GM21367 (cell line): Measurements from ENCODE around the gene RNF157.
"Not testable (repeated sequence)": the region's sequence is repeated elsewhere in the genome, so short reads cannot be mapped to it uniquely, and the experiment has no call there.

Experiments
- ATAC-seq: cut with Tn5 transposase; IDR thresholded peaks from one replicate; pipeline ENCODE4 v1.9.1; 2021; ENCODE audit not compliant: unreplicated experiment

RNF157 gene

GRCh38 chr17:76235883-76236282 is 4.4 kb downstream of the RNF157 start:
- no peak for ATAC-seq

GRCh38 chr17:76234354-76234679 is 6.0 kb downstream of the RNF157 start:
- ATAC-seq: no peak

GRCh38 chr17:76233588-76234353 is 6.5 kb downstream of the RNF157 start:
- ATAC-seq: no peak

DNA sequence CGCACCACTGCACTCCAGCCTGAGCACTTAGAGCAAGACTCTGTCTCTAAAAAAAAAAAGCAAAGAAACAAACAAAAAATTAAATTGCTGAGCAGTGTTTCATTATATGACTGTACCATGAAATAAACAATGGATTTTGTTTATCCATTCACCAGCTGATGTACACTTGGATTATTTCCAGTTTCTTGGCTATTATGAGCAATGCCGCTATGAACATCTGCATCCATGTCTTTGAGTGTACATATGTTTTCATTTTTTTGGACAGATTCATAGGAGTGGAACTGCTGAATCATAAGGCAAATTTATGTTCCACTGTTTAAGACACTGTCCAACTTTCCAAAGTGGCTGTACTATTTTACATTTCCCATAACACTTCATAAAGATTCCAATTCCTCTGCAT is 8.0 kb downstream of the RNF157 start:
- no peak for ATAC-seq

DNA sequence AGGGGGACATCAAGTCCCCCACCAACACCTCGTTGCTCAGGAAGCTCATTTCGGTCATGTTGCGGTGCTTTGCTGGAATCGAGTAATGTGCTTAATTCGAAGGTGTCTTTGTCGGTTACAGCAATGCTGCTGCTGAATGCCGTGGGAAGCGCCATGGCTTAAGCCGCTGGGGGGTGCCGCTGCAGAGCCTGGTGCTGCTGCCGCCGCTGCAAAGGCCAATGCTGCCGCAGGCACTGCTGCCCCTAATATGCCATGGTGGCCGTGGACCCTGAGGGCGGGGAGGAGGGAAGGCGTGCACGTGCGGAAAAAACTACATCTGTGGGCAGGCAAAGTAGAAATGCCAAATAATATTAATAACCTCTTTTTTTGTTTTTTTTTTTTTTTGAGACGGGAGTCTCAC is 13.5 kb downstream of the RNF157 start:
- ATAC-seq: not testable (repeated sequence)

GRCh38 chr17:76225373-76226086 is 14.8 kb downstream of the RNF157 start:
- ATAC-seq: not testable (repeated sequence)

- no peak for ATAC-seq
These were observed 16.5 kb downstream of the RNF157 start for GRCh38 chr17:76223802-76224201.

GRCh38 chr17:76219670-76220383 is 20.5 kb downstream of the RNF157 start:
- ATAC-seq: no peak

GRCh38 chr17:76217081-76217480 is 23.2 kb downstream of the RNF157 start:
- no peak for ATAC-seq

DNA sequence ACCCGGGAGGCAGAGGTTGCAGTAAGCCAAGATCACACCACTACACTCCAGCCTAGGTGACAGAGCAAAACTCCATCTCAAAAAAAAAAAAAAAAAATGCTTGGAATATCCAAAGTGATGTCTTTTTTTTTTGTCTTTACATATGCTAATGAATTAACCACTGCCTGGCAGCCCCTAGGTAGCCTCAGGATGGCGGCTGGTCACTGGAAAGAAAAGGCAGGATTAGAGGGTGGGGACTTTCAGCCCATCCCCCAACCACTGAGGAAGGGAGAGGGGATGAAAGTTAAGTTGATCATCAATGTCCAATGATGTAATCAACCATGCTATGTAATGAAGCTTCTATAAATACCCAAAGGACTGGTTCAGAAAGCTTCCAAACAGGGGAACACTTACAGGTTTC is 26.8 kb downstream of the RNF157 start:
- no peak for ATAC-seq

GRCh38 chr17:76208120-76208519 is 32.2 kb downstream of the RNF157 start:
- no peak for ATAC-seq

DNA sequence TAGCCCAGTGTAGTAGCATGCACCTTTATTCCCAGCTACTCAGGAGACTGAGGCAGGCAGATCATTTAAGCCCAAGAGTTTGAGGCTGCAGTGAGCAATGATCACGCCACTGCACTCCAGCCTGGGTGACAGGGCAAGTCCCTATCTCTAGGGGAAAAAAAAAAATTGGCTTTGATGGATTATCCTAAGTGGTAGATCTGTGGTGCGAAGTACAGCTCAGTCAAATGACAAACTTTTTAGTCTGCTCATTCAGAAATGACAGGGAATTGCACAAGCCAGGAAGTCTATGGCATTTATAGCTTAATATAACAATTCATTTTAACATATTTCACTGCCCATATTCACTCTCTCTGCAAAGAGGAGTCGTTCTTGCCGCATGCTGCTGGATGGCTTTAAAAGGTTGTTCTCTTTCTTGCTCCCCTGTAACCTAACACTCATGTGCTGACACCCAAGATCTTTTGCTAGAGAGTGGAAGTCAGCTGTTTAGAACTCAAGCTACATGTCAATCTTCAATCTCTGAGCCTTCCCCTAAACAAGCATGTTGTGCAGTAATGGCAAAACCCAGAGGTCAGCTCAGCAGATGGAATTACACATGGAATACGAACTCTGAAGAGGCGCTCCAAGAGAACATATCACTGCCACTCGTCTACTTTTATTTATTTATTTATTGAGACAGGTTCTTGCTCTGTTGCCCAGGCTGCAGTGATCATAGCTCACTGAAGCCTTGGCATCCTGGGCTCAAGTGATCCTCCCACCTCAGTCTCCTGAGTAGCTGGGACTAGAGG is 32.8 kb downstream of the RNF157 start:
- no peak for ATAC-seq

GRCh38 chr17:76205542-76206144 is 34.6 kb downstream of the RNF157 start:
- not testable (repeated sequence) for ATAC-seq

- ATAC-seq: no peak
These were observed 36.0 kb downstream of the RNF157 start for GRCh38 chr17:76204277-76204676.

DNA sequence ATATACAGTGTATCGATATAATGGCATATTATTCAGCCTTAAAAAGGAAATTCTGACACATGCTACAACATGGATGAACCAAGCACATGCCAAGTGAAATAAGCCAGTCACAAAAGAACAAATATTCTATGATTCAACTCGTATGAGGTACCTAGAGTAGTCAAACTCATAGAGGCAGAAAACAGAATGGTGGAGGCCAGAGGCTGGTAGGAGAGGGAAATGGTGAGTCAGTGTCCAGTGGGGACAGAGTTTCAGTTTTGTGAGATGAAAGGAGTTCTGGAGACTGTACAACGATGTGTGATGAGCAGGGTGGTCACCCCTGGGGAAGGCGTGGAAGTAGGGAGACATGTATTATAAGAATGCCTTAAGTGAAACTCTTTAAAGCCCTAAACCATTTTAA is 39.9 kb downstream of the RNF157 start:
- ATAC-seq: no peak

DNA sequence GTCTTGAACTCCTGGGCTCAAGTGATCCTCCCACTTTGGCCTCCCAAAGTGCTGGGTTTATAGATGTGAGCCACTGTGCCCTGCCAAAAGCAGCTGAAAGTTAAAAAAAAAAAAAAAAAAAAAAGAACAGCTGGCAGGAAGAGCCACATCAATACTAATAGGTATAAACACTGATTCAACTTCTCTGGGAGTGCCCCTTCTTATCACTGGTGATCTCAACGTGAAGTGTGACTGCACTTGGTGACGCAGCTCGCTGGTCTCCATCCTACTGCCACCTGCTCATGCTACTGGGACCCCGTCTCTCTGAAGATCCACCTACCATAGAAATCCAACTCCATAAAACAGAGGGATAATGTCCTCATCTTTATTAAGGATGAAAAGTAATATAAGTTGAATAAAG is 40.8 kb downstream of the RNF157 start:
- no peak for ATAC-seq

- no peak for ATAC-seq
These were observed 41.6 kb downstream of the RNF157 start for GRCh38 chr17:76198702-76199101.

DNA sequence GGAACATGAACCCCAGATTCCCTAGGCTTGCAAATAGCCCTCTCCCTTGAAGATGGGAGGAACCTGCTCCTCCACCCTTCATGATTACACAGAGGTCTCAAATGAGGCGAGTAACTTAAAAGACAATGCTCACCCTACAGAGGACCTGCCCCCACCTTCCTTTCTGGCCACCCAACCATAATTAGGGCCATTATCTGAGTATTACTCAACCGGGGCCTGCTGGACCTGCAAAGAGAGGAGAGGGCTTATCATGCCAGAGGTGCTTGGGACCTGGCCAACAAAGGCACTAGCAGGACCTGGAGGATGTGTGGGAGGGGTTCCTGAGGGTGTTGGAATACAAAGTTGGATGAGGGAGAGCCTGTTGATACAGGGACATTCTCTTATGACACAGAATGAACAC is 42.4 kb downstream of the RNF157 start:
- ATAC-seq: no peak

- no peak for ATAC-seq
These were observed 43.6 kb downstream of the RNF157 start for GRCh38 chr17:76196675-76197074.

GRCh38 chr17:76195281-76196096 is 44.8 kb downstream of the RNF157 start:
- no peak for ATAC-seq
